Stimulated activated CD8-positive, alpha-beta memory T cell treated with anti-CD3 and anti-CD28 coated beads, Interleukin-7, amount 100 ng/mL, for 1 hour (primary cell): ENCODE data around the gene COA6.
A peak's percentile ranks its signal among the peaks of the same experiment; 100 is the strongest.

Experiments used
- DNase-seq, 2 donors: peaks; one replicate each; pipeline ENCODE4 v3.0.0-alpha.2; 2020; ENCODE audit warnings: low read depth in 2 of 2

COA6 gene, protein sequence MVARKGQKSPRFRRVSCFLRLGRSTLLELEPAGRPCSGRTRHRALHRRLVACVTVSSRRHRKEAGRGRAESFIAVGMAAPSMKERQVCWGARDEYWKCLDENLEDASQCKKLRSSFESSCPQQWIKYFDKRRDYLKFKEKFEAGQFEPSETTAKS

DNA sequence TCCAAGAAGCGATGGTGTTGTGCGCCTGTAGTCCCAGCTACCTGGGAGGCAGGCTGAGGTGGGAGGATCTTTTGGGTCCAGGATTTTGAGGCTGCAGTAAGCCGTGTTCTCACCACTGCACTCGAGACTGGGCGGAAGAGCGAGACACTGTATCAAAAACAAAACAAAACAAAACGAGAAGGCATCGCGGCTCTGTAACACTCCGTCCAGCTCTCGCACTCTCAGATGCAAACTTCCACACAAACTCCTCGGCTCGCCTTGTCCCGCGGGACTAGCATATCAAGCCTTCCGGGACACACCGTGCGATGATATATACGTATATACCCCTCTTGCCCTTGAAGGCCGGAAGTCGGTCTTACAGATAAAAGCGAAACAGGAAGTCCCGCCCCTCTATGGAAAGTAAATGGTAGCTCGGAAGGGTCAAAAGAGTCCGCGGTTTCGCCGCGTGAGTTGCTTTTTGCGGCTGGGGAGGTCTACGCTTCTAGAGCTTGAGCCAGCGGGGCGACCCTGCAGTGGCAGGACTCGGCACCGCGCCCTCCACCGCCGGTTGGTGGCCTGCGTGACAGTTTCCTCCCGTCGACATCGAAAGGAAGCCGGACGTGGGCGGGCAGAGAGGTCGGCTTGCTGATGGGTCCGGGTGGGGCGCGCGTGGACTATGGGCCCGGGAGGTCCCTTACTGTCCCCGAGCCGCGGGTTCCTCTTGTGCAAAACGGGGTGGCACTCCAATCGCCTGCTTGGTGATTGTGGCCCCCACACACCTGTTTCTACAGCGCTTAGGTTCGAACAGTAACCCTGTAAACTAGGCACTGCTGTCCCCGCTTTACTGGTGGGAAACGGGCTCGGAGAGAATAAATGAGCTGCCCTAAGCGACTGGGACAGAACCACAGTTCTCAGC, at the start of gene COA6:
COA6 (plus strand) TSS at position 393 of the 895 bp plus-strand sequence; CDS start at position 404, 11 bp downstream.
- DNase-seq, result peak; percentile 75 to 79

DNA sequence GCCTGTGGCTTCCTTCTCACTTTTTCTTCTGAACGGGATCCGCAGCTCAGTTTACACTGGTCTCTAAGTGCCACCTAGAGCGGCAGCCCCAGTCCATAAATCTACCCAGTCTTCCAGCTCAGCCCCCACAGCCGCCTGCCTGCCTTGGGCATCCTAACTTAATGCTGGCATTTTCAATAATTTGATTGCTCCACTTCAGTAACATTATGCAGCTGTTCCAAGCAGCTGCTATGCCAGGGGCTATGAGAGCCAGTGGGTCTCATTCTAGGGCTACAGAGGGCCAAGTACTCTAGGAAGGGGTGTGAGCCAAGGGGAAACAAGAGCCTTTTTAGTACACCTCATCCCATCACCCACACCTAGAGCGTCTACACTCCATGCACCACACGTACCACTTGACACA, 48.4 kb upstream of the COA6 start:
- DNase-seq, result no peak

DNA sequence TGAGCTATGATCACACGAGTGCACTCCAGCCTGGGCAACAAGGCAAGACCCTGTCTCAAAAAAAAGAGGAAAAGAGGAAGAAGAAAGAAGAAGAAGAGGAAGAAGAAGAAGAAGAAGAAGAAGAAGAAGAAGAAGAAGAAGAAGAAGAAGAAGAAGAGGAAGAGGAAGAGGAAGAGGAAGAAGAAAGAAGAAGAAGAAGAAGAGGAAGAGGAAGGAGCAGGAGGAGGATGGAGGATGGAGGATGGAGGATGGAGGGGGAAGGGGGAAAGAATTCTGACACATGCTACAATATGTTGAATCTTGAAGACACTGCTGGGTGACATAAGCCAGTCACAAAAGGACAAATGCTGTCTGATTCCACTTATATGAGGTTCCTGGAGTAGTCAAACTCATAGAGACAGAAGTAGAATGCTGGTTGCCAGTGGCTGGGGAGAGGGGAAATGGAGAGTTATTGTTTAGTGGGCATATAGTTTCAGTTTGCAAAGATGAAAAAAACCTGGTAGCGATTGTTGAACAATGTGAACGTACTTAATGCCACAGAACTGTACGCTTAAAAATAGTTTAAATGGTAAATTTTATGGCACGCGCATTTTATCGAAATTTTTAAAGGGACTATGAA, 47.3 kb upstream of the COA6 start:
- DNase-seq, result no peak

DNA sequence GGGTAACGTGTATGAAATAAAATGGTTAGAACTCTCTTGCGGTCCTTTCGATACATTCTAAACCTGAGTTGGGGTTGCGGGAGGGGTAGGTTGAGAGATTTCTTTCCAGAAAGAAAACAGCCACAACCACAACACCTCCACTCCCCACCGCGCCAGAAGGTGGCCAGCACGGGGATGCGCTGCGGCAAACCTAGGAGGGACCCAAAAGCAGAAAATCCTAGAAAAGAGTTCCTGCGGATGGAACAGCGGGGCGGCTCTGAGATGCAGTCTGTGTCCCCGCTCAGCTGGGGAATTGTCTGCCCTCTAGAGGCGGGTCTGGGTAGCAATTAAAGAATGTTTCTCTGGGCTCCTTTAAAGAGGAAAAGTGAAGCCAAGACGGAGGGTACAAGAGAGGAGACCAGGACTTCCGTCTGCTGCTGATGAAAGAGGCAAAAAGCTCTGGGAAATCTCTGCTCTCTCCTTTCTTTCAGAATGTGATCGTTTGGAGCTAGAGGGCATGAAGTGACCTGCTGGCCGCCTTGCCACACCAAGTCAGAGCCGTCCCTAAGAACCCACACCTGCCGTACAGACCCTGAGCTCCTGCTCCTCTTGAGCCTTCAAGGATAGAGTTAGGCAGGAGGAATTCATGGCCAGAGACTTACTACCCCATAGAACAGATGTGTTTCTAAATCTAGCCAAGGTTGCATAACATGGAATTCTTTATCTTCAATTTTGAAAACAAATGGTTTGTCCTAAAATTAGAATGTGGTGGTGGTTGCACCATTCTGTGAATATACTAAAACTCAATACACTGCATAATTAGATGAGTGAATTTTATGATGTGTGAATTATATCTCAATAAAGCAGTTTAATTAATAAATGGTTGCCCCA, 46.5 kb upstream of the COA6 start:
- DNase-seq, result peak; percentile 10 to 54

DNA sequence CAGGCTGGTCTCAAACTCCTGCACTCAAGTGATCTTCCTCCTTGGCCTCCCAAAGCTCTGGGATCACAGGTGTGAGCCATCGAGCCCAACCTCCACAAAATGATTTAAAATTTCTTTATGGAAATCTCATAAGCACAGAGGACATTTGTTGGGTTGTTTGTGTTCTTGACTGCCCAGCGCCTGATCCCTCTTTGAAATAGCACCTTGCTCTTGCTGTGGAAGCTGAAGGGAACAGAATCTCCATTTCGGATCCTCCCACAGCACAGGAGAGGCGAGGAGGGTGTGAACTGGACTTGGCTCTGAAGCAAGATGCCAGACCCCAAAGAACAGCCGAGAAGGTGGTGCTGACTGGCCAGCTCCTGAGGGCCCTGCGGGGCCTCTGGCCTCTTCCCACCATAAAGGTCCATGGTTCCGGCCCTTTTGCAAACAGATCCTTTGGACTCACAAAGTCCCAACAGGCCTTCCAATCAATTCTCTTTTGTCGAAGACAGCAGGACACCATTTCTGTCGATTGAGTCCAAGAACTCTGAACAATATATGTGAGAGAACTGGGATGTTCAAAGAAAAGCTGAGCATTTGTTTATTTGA, 45.6 kb upstream of the COA6 start:
- no peak for DNase-seq

DNA sequence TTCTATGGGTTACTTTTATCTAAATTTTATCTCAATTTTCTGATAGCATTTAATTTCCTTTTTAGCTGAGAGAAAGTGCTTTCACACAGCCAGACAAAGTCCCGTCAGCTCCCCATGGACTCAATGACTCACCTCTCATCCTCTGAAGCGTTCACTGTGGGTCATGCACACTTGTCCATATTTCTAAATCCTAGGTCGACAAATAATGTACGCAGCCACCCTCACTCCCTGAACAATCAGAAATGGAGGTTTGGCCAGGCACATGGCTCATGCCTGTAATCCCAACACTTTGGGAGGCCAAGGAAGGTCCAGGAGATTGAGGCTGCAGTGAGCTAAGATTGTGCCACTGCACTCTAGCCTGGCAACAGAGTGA, 42.4 kb upstream of the COA6 start:
- no peak for DNase-seq

DNA sequence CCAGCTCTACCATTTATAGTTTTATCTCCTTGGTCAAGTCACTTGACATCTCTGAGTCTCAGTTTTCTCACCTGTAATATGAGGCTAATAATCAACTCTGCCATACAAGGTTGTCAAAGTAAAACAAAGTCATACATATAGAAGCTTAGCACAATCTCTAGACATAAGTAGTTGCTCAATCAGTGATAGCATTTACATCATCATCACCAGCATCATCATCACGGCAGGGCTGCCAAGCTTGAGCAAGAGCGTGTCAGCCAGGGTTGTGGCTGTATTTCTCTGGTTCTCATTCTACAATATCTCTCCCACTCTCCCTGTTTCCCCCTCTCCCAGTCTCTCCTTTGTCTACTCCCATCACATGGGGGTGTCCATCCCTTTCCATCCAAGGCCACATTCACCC, 41.7 kb upstream of the COA6 start:
- DNase-seq, result no peak

DNA sequence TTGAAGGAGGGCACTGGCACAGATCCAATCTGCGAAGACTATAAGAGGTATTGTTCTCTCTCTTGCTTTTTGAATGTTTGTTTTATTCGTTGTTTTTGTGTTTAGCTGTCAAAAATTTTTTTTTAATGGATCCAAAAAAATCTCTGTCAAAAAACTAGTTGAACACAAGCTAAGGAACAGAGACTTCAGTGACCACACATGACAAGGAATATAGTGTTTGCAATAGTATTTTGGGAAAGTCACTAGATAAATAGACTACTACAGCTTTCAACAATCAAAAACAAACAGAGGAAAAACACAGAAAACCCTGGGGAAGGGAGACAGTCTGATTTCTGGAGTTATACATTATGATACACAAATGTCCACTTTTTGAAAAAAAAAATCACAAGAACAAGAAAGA, 36.9 kb upstream of the COA6 start:
- no peak for DNase-seq

DNA sequence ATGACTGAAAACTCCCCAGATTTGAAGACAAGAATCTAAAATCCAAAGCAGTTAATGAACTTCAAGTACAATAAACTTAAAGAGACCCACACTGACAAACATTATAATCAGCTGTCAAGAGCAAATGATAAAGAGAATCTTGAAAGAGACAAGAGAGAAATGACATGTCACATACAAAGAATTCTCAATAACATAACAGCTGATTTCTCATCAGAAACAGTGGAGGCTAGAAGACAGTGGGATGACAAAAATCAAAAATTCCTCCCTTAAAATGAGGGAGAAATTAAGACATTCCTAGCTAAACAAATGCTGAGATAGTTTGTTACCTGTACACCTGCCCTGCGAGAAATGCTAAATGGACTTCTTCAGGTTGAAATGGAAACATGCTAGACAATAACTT, 36.0 kb upstream of the COA6 start:
- DNase-seq, result no peak

DNA sequence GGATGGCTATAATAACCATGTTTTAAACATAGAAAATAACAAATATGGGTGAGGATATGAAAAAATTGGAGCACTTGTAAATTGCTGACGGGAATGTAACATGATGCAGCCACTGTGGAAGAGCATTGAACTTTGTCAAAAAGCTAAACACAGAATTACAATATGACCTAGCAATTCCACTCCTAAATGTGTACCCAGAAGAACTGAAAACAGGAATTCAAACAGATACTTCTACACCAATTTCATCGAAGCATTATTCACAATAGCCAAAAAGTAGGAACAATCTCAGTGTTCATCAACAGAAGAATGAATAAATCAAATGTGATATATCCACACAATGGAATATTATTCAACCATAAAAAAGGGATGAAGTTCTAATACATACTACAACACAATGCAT, 32.7 kb upstream of the COA6 start:
- DNase-seq, result no peak

DNA sequence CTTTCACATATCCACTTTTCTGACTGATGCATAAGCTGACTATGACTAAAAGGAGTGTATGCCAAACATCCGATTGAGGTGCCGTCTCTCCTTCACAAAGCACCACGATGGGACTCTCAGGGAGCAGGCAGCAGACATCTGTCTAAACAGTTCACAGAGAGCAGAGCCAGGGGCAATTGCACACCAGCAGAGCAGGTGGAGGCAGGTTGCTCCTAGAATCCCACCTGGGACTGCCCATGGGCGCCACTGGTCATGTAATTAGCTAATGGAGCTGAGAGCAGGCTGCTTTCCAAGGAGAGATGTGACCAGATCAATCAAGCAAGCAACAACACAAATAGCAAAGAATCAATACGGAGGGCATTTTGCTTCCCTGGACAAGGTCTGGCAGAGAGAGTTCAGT, 30.5 kb upstream of the COA6 start:
- no peak for DNase-seq

DNA sequence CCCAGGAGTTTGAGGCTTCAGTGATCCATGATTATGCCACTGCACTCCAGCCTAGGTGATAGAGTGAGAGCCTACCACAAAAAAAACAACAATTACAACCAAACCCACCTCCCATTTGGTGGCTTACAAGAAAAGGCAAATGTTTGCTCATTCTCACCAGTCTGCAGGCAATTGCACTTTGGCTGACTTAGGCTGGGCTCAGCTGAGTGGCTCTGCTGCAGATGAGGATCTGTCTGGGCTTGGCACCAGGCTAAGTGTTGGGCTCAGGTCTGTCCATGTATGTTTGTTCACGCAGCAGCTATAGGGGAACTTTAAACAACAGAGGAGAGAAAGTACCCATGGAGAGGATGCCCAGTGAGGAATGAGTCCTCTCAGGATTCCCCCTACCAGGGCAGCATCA, 28.0 kb upstream of the COA6 start:
- no peak for DNase-seq

DNA sequence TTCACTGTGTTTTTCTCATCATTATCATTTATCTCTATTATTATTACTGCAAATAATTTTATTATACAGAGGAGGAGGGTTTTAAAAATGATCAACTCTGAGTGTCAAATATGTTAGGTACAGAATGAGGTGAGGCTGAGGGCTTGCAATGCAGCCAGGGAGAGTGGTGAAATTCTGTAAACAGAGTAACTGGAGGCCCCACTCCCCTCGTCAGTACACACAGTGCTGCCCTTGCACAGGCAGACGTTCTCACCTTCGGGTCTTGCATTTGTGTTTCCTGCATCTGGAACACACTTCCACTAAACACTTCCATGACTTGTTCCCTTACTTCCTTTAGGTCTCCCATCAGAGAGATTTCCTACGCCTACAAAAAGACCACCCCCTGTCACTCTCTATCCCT, 24.3 kb upstream of the COA6 start:
- DNase-seq, result no peak

DNA sequence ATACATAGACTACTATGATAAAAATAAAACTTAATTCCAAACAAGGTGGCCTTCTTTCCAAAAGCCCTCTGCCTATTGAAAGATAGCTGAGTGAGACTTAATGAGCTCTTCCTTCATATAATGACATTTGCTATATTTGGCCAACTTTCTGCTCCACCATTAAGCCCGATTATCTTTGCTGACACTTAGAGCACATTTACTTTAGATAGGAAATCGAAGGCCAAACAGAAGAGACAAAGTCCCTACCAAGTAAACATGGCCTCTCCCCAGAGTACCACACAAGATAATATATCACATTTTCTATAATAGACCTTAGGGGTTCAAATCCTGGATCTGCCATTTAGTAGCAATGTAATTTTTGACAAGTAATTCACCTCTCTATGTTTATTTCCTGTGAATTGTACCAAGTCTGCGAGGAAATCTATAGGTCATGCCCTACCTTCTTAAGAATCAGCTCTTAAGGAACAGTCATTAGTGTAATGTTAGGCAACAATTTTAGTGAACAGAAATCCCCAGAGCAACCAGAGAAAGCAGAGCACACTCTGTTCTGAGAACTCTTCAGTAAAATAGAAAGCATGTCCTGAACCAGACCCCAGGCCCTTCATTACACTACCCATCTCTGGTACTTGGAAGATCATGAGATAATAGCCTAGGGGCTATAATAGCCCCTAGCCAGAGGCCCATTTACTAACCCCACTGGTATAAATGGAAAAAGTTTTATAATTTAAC, 17.3 kb upstream of the COA6 start:
- DNase-seq, result no peak

DNA sequence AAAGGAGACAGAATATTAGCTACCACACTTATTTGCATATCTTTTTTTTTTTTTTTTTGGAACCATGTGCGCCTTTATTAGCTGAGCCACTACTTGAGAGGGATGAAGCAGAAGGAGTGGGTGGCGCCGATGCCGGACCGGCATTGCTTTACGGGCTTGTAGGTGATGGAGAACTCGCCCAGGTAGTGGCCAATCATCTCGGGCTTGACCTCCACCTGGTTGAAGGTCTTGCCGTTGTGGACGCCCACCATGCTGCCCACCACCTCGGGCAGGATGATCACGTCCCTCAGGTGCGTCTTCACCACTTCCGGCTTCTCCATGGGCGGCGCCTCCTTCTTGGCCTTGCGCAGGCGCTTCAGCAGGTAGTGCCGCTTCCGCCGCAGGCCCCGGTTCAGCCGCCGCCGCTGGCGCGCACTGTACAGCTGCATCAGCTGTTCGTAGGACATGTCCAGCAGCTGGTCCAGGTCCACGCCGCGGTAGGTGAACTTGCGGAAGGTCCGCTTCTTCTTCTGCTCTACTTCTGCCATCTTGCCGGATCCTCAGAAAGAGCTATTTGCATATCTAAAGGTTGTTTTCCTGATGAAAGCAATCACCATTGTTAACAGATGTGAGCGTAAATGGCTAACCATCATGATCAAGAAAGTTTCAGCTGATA, 16.5 kb upstream of the COA6 start:
- DNase-seq, result peak in 1 of 2 donors; percentile 21

DNA sequence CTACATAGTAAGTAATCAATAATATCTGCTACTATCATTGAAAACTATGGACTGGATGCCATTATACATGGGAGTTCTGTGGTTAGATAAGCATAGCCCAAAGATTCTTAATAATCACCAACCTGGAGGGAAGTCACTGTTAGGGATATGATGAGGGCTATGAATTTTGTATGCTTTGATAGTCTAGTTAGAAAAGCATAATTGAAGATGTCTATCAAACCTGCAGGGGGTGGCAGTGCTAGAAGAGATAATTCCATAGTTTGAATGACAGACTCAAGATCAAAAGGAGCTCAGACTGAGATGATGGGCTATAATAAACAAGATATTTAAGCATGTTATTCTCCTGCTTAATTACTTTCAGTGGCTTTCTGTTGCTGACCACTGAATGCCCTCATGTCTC, 15.4 kb upstream of the COA6 start:
- DNase-seq, result no peak

DNA sequence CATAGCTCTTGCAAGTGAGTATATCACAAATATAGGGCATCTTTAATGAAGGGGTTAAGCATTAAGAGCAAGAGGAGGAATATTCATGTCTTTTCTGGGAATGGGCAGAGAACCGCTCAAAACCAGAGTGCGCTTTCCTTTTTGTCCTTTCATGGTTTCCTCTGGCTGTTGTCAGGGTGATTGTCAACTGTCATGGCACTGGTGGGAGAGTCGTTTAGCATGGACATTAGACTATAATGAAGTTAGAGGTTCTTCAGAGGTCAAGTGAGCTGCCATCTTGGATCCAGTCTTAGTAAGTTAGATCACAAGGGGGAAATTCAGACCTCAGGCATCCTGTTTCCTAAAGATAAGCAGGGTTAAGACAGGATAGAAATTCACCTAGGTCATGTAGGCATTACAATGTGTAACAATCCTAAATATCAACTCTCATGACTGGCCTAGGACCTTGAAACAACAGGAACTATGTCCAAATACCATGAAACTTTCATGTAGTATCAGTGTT, 12.1 kb upstream of the COA6 start:
- no peak for DNase-seq

DNA sequence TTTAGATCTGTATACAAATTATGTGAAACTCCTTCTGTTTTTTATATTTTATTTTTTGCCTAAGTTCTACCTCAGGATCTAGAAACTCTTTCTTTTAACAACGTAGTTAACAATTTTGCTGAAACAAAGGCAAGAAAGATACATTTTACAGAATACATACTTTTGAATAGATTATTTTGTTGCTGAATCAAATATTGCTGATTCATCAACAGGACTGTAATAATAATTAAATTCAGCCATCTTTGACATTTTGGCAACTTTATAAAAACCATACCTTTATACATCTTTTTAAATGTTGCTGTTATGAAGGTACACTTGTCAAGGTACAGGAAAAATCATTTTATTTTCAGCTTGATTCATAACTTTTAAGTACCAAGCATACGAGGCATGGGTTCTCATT, 10.7 kb upstream of the COA6 start:
- no peak for DNase-seq

DNA sequence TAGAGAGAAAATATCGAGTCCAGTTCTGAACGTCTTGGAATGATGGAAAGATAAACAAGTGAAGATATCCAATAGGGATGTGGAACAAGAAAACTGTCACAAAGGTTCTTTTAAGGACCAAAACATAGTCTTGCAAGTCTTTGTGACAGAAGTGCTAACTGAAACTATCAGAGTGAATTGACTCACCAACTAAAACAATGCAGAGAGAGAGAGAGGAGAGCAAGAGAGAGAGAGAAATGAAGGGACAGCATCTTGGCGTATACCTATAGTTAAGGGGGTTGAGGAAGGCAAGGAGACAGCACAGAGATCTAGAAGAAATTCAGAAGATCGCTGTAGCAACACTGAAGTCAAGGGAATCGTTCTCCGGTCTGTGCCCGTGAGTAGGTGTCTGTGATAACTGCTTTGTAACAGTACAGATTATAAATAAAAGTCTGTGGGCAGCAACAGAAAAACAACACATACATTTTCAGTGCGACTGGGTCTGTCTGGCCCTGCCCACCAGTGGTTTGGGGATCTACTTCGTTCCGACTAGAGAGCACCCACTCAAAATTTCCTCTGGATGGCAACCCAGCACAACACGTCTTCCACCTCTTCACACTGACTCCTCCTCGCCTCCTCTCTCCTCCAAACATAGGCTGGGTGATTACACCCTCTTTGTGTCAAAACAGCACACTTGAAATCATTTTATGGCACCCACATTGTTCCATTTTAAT, 4.8 kb upstream of the COA6 start:
- no peak for DNase-seq

DNA sequence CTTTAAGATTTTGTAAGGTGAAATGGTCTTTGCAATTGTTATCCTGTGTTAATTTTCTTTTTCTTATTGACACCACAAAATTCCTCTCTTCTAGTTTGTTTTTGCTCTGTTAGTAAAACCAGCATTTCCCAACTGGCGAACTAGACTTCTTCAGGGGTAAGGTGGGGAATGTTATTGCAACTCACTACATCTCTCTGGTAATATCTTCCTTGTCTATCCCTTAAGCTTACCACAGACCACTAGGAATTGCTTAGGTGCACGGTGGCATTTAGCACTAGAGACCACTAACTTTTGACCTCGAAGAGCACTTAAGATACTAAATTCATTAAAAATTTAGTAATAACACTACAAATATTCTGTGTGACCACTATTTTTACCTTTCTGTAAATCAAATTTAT, 4.2 kb upstream of the COA6 start:
- DNase-seq, result no peak
